ENCODE measurements around the gene SH3GL1.

DNA sequence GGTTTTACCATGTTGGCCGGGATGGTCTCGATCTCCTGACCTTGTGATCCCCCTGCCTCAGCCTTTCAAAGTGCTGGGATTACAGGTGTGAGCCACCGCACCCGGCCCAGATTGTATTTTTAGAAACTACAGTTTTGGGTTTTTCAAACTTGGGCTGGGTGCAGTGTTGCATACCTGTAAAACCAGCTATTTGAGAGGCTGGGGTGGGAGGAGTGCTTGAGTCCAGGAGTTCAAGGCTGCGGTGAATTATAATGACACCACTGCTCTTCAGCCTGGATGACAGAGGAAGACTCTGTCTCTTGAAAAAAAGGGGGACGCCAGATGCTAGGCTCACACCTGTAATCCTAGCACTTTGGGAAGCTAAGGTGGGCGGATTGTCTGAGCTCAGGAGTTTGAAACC lies 6.3 kb upstream of the SH3GL1 start:
- TF ChIP-seq, protein P1, sequence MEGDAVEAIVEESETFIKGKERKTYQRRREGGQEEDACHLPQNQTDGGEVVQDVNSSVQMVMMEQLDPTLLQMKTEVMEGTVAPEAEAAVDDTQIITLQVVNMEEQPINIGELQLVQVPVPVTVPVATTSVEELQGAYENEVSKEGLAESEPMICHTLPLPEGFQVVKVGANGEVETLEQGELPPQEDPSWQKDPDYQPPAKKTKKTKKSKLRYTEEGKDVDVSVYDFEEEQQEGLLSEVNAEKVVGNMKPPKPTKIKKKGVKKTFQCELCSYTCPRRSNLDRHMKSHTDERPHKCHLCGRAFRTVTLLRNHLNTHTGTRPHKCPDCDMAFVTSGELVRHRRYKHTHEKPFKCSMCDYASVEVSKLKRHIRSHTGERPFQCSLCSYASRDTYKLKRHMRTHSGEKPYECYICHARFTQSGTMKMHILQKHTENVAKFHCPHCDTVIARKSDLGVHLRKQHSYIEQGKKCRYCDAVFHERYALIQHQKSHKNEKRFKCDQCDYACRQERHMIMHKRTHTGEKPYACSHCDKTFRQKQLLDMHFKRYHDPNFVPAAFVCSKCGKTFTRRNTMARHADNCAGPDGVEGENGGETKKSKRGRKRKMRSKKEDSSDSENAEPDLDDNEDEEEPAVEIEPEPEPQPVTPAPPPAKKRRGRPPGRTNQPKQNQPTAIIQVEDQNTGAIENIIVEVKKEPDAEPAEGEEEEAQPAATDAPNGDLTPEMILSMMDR (conservative IDR thresholded peaks at IDR 0.05; ENCODE audit: low read depth in 2 of 2), result no peak
- TF ChIP-seq, protein P2, sequence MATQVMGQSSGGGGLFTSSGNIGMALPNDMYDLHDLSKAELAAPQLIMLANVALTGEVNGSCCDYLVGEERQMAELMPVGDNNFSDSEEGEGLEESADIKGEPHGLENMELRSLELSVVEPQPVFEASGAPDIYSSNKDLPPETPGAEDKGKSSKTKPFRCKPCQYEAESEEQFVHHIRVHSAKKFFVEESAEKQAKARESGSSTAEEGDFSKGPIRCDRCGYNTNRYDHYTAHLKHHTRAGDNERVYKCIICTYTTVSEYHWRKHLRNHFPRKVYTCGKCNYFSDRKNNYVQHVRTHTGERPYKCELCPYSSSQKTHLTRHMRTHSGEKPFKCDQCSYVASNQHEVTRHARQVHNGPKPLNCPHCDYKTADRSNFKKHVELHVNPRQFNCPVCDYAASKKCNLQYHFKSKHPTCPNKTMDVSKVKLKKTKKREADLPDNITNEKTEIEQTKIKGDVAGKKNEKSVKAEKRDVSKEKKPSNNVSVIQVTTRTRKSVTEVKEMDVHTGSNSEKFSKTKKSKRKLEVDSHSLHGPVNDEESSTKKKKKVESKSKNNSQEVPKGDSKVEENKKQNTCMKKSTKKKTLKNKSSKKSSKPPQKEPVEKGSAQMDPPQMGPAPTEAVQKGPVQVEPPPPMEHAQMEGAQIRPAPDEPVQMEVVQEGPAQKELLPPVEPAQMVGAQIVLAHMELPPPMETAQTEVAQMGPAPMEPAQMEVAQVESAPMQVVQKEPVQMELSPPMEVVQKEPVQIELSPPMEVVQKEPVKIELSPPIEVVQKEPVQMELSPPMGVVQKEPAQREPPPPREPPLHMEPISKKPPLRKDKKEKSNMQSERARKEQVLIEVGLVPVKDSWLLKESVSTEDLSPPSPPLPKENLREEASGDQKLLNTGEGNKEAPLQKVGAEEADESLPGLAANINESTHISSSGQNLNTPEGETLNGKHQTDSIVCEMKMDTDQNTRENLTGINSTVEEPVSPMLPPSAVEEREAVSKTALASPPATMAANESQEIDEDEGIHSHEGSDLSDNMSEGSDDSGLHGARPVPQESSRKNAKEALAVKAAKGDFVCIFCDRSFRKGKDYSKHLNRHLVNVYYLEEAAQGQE (IDR thresholded peaks at IDR 0.05; ENCODE audit: unreplicated experiment), result no peak
- TF ChIP-seq POLR2AphosphoS5 (IDR thresholded peaks at IDR 0.05; ENCODE audit: low read depth), result no peak
- no peak for TF ChIP-seq EZH2 (IDR thresholded peaks at IDR 0.05; ENCODE audit: low read depth, unreplicated experiment)
- no peak for TF ChIP-seq EZH2phosphoT487 (IDR thresholded peaks at IDR 0.05; ENCODE audit: unreplicated experiment)
- TF ChIP-seq NANOG (IDR thresholded peaks at IDR 0.05; ENCODE audit: borderline replicate concordance), result no peak
- TF ChIP-seq CREB1 (CRISPR knock-in tag; IDR thresholded peaks at IDR 0.05; ENCODE audit: low read depth), result no peak
